ENCODE results near the gene CRYBG1.

Gene CRYBG1

DNA sequence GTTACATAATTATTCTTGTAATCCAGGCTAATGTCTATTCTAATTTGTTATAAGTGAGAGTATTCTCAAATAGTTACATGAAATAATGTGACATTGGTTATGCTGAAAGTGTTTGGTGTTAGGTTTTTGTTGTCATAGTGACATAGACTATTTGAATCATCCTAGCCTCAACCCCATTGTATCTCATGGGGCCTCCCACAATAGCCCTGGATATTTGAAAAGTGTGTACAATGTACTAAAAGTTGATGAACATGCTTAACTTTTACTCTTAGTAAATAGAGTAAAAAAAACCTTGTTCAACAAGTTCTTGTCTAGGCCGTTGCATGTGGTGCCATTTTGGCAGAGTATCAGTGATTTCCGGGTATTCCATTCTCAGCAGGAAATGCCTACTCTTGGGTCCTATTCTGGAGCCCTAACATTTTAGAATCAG is 185.8 kb downstream of the CRYBG1 start:
- TF ChIP-seq FOXP2 (optimal IDR thresholded peaks at IDR 0.05; ENCODE audit: borderline replicate concordance, extremely low read depth, extremely low read length, insufficient read depth) (no peak), POLR2AphosphoS5 (IDR thresholded peaks at IDR 0.05; ENCODE audit: low read depth, low read length) (no peak), SIN3A (IDR thresholded peaks at IDR 0.05; ENCODE audit: borderline replicate concordance, insufficient read depth, low read length) (no peak), TAF1 (IDR thresholded peaks at IDR 0.05; ENCODE audit: borderline replicate concordance, insufficient read depth, low read length) (no peak), REST (IDR thresholded peaks at IDR 0.05; ENCODE audit: insufficient read depth in 1 of 2, low read depth in 2 of 2, low read length in 2 of 2) (no peak)

- TF ChIP-seq POLR2AphosphoS5 (IDR thresholded peaks at IDR 0.05; ENCODE audit: low read depth, low read length) (no peak), FOXP2 (optimal IDR thresholded peaks at IDR 0.05; ENCODE audit: borderline replicate concordance, extremely low read depth, extremely low read length, insufficient read depth) (no peak), REST (IDR thresholded peaks at IDR 0.05; ENCODE audit: insufficient read depth in 1 of 2, low read depth in 2 of 2, low read length in 2 of 2) (no peak), TAF1 (IDR thresholded peaks at IDR 0.05; ENCODE audit: borderline replicate concordance, insufficient read depth, low read length) (no peak), SIN3A (IDR thresholded peaks at IDR 0.05; ENCODE audit: borderline replicate concordance, insufficient read depth, low read length) (no peak)
Measured at GRCh38 chr6:106546691-106547414, 186.3 kb downstream of the CRYBG1 start.

GRCh38 chr6:106547601-106548453 is 187.3 kb downstream of the CRYBG1 start:
- TF ChIP-seq POLR2AphosphoS5 (IDR thresholded peaks at IDR 0.05; ENCODE audit: low read depth, low read length) (no peak), REST (IDR thresholded peaks at IDR 0.05; ENCODE audit: insufficient read depth in 1 of 2, low read depth in 2 of 2, low read length in 2 of 2) (no peak), FOXP2 (optimal IDR thresholded peaks at IDR 0.05; ENCODE audit: borderline replicate concordance, extremely low read depth, extremely low read length, insufficient read depth) (no peak)

DNA sequence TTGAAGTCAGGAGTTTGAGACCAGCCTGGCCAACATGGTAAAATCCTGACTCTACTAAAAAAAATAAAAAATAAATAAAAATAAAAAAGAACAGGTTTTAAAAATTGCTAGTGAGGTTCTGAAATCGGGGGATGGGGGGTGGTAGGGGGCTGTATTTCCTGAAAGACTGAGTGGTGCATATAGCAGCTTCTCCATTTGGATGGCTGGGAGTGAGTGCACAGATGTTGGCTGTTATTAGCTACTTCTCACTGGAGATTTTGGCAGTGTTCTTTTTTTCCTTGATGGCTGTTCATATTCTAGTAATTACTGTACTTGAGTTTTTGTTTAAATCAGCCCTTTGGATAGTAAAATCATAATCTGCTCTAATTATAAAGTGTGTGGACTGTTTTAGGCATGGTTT is 189.0 kb downstream of the CRYBG1 start:
- TF ChIP-seq POLR2AphosphoS5 (IDR thresholded peaks at IDR 0.05; ENCODE audit: low read depth, low read length) (no peak), TAF1 (IDR thresholded peaks at IDR 0.05; ENCODE audit: borderline replicate concordance, insufficient read depth, low read length) (no peak), REST (IDR thresholded peaks at IDR 0.05; ENCODE audit: insufficient read depth in 1 of 2, low read depth in 2 of 2, low read length in 2 of 2) (no peak), FOXP2 (optimal IDR thresholded peaks at IDR 0.05; ENCODE audit: borderline replicate concordance, extremely low read depth, extremely low read length, insufficient read depth) (no peak), SIN3A (IDR thresholded peaks at IDR 0.05; ENCODE audit: borderline replicate concordance, insufficient read depth, low read length) (no peak)
